ENCODE data around the gene ZNF223. TPM values are rescaled to one million over a fixed set of nuclear protein-coding genes. Genes with fewer than 3 reads are reported as not detected.

ZNF223 gene
- total and polyA plus RNA-seq, 9 of the 15 experiments (the other 6 are each of a cell fraction or from before 2014, with no cell fraction given) = 0.21 to 1.8 (median 0.71) TPM

- TF ChIP-seq CHD7 (IDR thresholded peaks at IDR 0.05; ENCODE audit: low read depth, low read length) (no peak), ZNF644 (tag; IDR thresholded peaks at IDR 0.05; ENCODE audit: low read depth) (no peak), NFYB (IDR thresholded peaks at IDR 0.05; ENCODE audit: extremely low read depth, insufficient read length) (no peak), ZNF311 (CRISPR knock-in tag; IDR thresholded peaks at IDR 0.05) (no peak), YY1 (IDR thresholded peaks at IDR 0.05; ENCODE audit: borderline replicate concordance in 1 of 3, control insufficient read depth in 1 of 3, extremely low read depth in 1 of 3, insufficient read depth in 3 of 3, insufficient read length in 1 of 3, insufficient replicate concordance in 2 of 3, low read depth in 1 of 3, low read length in 2 of 3) (no peak), MCM2 (IDR thresholded peaks at IDR 0.05; ENCODE audit: low read depth) (no peak), ZNF23 (CRISPR knock-in tag; IDR thresholded peaks at IDR 0.05) (no peak), TCF7 (IDR thresholded peaks at IDR 0.05; ENCODE audit: borderline replicate concordance) (no peak), SRF (CRISPR knock-in tag; IDR thresholded peaks at IDR 0.05) (no peak), POU5F1 (IDR thresholded peaks at IDR 0.05; ENCODE audit: borderline replicate concordance, low read depth, low read length, partially characterized antibody) (no peak), RUNX1 (IDR thresholded peaks at IDR 0.05; ENCODE audit: low read depth) (no peak)
- TF ChIP-seq, protein P1, sequence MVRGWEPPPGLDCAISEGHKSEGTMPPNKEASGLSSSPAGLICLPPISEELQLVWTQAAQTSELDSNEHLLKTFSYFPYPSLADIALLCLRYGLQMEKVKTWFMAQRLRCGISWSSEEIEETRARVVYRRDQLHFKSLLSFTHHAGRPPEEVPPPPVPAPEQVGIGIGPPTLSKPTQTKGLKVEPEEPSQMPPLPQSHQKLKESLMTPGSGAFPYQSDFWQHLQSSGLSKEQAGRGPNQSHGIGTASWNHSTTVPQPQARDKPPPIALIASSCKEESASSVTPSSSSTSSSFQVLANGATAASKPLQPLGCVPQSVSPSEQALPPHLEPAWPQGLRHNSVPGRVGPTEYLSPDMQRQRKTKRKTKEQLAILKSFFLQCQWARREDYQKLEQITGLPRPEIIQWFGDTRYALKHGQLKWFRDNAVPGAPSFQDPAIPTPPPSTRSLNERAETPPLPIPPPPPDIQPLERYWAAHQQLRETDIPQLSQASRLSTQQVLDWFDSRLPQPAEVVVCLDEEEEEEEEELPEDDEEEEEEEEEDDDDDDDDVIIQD (CRISPR knock-in tag; IDR thresholded peaks at IDR 0.05) = no peak
These were observed 20.1 kb downstream of the ZNF223 start, which contains the start of gene ZNF284 (continued) for GRCh38 chr19:44071824-44072542.
